Measurements from ENCODE around the gene ZNF133.

Gene ZNF133

DNA sequence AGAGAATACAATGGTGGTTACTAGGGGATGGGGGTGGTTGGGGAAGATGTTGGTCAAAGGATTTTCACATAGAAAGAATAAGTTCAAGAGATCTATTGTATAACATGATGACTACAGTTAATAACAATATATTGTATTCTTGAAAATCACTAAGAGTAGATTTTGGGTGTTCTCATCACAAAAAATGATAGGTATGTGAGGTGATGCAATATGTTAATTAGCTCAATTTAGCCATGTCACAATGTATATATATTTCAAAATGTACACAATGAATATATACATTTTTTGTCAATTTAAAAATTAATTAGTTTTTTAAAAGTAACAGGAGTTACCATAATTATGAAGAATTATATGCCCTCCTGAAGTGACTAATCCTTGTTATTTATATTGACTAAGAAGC, 22.3 kb downstream of the ZNF133 start:
- TF ChIP-seq, protein P1, sequence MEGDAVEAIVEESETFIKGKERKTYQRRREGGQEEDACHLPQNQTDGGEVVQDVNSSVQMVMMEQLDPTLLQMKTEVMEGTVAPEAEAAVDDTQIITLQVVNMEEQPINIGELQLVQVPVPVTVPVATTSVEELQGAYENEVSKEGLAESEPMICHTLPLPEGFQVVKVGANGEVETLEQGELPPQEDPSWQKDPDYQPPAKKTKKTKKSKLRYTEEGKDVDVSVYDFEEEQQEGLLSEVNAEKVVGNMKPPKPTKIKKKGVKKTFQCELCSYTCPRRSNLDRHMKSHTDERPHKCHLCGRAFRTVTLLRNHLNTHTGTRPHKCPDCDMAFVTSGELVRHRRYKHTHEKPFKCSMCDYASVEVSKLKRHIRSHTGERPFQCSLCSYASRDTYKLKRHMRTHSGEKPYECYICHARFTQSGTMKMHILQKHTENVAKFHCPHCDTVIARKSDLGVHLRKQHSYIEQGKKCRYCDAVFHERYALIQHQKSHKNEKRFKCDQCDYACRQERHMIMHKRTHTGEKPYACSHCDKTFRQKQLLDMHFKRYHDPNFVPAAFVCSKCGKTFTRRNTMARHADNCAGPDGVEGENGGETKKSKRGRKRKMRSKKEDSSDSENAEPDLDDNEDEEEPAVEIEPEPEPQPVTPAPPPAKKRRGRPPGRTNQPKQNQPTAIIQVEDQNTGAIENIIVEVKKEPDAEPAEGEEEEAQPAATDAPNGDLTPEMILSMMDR (IDR thresholded peaks at IDR 0.05; ENCODE audit: extremely low read depth, missing control alignments), result no peak
- no peak for DNase-seq (ENCODE audit: low spot score)

DNA sequence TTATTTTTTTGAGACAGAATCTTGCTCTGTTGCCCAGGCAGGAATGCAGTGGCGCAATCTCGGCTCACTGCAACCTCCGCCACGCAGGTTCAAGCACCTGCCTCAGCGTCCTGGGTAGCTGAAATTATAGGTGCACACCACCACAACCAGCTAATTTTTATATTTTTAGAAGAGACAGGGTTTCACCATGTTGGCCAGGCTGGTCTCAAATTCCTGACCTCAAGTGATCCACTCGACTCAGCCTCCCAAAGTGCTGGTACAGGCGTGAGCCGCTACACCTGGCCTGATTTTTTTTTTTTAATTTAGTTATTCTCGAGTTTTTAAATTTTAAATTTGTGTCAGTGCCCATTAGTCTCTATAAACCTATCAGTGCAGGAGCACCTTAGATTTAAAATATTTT, 24.4 kb downstream of the ZNF133 start:
- TF ChIP-seq, protein P1 (IDR thresholded peaks at IDR 0.05; ENCODE audit: extremely low read depth, missing control alignments), result no peak
- DNase-seq (ENCODE audit: low spot score), result no peak

DNA sequence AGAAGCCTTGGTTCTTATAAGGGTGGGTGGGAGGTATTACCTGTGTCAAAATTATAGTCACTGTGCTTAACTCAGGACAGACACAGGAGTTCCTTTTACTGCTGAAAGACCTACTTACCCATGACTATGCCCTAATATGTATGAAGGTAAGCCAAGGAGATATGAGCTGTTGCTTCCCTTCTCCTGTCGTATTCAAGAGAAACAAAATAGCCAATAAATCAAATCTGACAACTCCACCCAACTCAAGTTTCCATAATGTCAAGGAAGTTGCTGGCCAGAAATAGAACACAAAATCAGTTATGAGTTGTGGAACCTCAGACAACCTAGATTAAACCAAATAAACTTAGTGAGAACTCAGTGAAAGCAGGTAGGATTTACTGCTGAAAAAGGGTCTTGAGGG, 25.1 kb downstream of the ZNF133 start:
- no peak for DNase-seq (ENCODE audit: low spot score)
- TF ChIP-seq, protein P1 (IDR thresholded peaks at IDR 0.05; ENCODE audit: extremely low read depth, missing control alignments), result no peak

DNA sequence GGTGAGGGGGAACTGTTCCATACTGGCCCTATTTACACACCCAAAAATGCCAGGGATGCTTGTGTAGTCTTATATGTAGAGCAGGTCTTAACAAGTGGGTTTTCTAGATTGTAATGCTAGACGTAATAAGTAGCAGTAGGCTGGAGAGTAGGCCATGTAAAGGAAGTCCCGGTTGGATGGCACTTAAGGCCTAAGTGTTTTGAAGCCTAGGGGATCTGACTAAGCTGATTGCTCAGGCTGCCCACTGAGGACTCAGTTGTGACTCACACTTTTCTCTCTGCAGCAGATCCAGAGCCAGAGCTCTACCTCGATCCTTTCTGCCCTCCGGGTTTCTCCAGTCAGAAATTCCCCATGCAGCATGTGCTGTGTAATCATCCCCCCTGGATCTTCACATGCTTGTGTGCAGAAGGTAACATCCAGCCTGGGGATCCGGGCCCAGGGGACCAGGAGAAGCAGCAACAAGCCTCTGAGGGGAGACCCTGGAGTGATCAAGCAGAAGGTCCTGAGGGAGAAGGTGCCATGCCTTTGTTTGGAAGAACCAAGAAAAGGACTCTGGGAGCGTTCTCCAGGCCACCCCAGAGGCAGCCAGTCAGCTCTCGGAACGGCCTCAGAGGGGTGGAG, 26.6 kb downstream of the ZNF133 start:
- TF ChIP-seq, protein P1 (IDR thresholded peaks at IDR 0.05; ENCODE audit: extremely low read depth, missing control alignments), result no peak
- no peak for DNase-seq (ENCODE audit: low spot score)

DNA sequence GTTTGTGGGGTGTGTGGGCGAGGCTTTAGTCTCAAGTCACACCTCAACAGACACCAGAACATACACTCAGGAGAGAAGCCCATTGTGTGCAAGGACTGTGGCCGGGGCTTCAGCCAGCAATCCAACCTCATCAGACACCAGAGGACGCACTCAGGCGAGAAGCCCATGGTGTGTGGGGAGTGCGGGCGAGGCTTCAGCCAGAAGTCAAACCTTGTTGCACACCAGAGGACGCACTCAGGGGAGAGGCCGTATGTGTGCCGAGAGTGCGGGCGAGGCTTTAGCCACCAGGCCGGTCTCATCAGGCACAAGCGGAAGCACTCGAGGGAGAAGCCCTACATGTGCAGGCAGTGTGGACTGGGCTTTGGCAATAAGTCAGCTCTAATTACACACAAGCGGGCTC, 27.8 kb downstream of the ZNF133 start:
- DNase-seq (ENCODE audit: low spot score), result no peak
- TF ChIP-seq, protein P1 (IDR thresholded peaks at IDR 0.05; ENCODE audit: extremely low read depth, missing control alignments), result no peak

DNA sequence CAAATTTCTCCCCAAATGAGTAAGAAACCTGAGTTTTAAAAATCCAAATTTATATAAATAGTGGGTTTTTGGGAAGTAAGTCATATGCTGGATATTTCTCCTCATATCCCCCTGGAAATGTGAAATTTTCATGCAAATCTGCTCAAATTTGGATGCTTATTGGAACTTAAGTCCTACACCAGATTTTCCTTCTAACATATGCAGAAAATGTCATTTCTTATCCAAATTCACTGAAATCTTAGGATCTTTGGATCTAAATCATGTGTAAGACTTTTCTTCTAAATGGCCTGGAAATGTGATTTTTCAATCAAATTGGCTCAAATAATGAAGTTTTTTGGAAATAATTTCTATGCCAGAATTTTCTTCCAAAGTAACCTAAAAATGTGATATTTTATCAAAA, 33.0 kb downstream of the ZNF133 start:
- TF ChIP-seq, protein P1 (IDR thresholded peaks at IDR 0.05; ENCODE audit: extremely low read depth, missing control alignments), result no peak
- no peak for DNase-seq (ENCODE audit: low spot score)

DNA sequence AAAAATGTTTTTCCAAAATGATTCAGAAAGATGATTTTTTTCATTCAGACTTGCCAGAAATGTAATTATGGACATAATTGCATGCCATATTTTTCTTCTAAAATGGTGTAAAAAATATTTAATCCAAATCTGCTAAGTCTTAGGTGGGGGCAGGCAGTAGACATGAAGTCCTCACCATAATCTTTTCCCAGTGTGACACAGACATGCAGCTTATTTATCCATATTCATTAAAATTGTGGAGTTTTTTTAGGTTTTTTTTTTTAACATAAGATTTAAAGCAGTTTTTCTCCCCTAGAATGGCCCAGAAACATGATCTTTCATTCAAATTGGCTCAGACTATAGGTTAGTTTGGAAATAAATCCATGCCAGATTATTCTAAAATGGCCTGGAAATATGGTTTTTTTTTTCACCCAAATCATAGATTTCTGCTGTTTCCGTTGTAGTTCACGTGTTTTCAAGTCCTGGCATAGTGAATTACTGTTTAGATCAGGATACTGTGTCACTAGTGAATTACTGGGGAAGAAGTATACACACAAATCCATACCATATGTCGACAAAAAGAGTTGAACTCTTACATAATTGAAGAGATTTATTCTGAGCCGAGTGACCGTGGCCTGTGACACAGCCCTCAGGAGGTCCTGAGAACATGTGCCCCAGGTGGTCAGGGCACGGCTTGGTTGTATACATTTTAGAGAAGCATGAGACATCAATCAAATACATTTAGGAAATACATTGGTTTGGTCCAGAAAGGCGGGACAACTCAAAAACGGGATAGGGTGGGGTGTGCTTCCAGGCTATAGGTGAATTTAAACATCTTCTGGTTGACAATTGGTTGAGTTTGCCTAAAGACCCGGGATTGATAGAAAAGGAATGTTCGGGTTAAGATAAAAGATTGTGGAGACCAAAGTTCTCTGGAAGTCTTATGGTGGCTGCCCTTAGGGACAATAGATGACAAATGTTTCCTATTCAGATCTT, 33.9 kb downstream of the ZNF133 start:
- TF ChIP-seq, protein P1 (IDR thresholded peaks at IDR 0.05; ENCODE audit: extremely low read depth, missing control alignments), result no peak
- no peak for DNase-seq (ENCODE audit: low spot score)

Measured in GM20000 (cell line).